ENCODE data around the gene ZNF615.
"Not testable (repeated sequence)": the region's sequence is repeated elsewhere in the genome, so short reads cannot be mapped to it uniquely, and the experiment has no call there.

The ZNF615 gene

GRCh38 chr19:51980116-51980736 is 27.8 kb downstream of the ZNF615 start:
- DNase-seq, result no peak

- DNase-seq, result no peak
Measured at GRCh38 chr19:51978882-51979281, 29.1 kb downstream of the ZNF615 start.

- DNase-seq, result no peak
Measured at GRCh38 chr19:51977346-51977745, 30.7 kb downstream of the ZNF615 start.

- no peak for DNase-seq
Measured at GRCh38 chr19:51976852-51977251, 31.2 kb downstream of the ZNF615 start.

GRCh38 chr19:51975787-51976186 is 32.2 kb downstream of the ZNF615 start:
- DNase-seq, result not testable (repeated sequence)

- DNase-seq, result no peak
Measured at GRCh38 chr19:51971624-51972023, 36.4 kb downstream of the ZNF615 start.

GRCh38 chr19:51970718-51971117 is 37.3 kb downstream of the ZNF615 start:
- DNase-seq, result no peak

- no peak for DNase-seq
Measured at GRCh38 chr19:51965583-51965982, 42.4 kb downstream of the ZNF615 start.

- DNase-seq, result not testable (repeated sequence)
Measured at GRCh38 chr19:51960621-51961233, 47.3 kb downstream of the ZNF615 start.

GRCh38 chr19:51959791-51960190 is 48.2 kb downstream of the ZNF615 start:
- DNase-seq, result no peak

- not testable (repeated sequence) for DNase-seq
Measured at GRCh38 chr19:51957846-51958245, 50.2 kb downstream of the ZNF615 start.

- no peak for DNase-seq
Measured at GRCh38 chr19:51948975-51949374, 59.0 kb downstream of the ZNF615 start.

GRCh38 chr19:51946602-51947001 is 61.4 kb downstream of the ZNF615 start:
- DNase-seq, result no peak

- no peak for DNase-seq
Measured at GRCh38 chr19:51944798-51945552, 63.0 kb downstream of the ZNF615 start.
